Amygdala (tissue), 56 donors: ENCODE results near the gene SETBP1.

Experiments
- DNase-seq, 56 donors: peaks; one replicate each; lab custom pipeline; 2025; lab: John Stamatoyannopoulos, UW

The SETBP1 gene

DNA sequence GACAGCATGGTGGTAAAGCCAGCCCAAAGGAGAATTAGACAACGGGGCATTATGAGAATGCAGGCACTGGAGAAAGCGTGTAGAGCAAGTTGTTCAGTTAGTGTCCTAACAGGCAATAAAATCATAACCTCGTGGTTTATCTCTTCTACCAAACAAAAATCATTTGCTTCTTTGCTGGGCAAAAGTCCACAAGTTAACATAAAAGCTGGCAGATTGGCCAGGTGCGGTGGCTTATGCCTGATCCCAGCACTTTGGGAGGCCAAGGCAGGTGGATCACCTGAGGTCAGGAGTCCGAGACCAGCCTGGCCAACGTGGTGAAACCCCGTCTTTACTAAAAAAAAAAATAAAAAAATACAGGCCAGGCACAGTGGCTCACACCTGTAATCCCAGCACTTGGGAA, 364.1 kb downstream of the SETBP1 start:
- DNase-seq: no peak

DNA sequence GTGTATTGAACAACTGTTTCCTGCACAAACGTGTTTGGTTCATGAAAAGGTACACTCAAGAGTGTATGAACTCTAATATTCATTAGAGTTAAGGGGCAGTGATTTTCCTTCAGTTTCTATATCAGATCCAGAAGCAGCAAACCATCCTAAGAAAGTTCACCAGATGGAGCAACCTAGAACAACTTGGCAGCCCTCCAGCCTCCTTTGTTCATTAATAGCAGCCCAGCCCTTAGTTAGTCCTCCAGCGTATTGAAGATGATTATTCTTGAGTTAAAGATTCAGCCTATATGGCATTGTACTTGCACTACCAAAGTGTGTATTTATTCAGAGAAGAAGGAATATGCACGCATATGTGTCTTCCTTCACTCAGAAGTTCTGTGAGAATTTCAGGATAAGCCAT, 365.5 kb downstream of the SETBP1 start:
- DNase-seq: no peak

DNA sequence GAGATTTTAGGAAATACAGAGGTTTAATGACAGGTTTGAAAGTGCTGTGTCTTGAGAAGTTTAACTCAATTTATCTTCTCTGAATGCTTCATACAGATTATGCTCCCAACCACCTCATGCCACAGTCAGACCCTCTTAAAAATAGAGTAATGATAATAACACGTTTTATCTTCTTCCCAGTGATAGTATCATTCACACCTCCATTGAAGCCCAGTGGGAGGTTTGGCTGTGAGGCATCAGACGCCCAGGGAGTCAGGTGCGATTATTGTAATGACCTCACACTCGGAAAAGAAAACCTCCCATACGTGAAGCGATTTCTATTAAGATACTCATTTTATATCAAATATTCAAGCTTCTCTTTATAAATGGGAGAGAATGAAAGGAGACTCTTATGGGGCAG, 366.3 kb downstream of the SETBP1 start:
- DNase-seq: no peak

DNA sequence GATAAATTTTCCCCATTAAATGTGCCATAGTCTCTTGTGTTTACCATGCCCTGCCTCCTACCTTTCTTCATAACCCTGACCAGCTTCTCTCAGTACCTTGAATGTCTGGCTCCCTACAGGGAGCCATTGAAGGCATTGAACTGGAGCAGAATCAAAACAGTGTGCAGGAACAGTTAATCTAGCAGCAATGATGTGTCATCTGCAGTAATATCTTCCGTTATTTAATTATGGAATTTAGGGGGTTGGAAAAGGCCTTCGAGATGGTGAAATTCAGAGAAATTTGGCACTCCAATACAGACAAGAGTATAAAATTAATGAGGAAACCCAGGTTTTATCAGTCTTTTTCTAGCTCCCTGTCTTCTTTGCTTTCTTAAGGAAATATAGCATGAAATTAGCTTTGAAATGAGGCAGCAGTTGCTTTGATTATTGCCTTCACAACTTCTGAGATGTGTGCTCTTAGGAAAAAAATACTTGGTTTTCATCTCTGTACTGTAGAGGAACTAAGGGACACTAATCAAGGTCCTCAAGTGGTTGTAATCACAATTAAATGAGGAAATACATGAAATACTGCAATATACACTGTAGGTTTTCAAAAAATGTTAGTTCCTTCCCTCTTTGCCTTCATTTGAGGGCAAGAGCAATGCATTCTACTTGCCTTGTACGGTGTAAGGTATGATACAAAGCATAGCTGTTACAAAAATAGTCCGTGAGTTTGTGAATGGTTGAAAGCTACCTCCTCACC, 369.1 kb downstream of the SETBP1 start:
- no peak for DNase-seq

DNA sequence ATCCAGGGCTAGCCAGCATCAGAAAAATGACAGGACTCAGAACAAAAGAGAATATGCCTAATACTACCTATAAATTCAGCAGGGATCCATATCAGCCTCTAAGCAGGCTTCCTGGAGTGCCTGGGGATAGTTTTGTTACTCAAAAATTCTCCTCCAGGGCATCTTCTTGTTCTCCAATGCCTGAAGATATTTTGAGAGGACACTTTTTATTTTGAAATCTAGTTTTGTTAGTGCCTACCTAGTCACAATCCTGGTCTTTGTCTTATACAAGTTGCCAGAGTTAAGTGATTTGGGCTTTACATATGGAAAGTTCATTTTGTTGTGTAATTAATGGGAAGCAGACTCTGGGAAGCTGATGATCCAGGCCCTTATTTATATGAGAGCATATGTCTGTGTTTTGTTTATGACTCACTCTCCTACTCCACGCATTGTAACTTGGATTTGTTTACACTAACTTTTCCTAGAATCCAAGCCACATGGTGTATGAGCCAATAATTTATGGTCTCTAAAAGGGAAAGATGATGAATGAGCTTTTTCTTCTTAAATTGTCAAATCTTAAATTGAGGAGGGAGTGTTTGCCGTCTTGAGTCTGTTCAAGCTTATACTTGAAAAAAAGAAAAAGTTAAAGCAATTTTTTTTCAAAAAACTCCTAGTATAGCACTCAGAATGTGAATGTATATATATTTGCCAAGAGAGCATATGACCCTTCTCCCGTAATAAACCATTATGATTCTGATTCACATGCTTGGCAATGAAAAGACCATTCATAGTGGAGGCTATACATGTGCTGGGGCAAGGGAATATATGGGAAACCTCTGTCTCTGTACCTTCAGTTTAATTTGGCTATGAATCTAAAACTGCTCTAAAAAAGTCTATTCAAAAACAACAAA, 370.3 kb downstream of the SETBP1 start:
- DNase-seq: no peak

GRCh38 chr18:45054636-45055035, 373.9 kb downstream of the SETBP1 start:
- no peak for DNase-seq

GRCh38 chr18:45055811-45056210, 375.1 kb downstream of the SETBP1 start:
- DNase-seq: no peak

- no peak for DNase-seq
Measured at GRCh38 chr18:45056926-45057325, 376.2 kb downstream of the SETBP1 start.

DNA sequence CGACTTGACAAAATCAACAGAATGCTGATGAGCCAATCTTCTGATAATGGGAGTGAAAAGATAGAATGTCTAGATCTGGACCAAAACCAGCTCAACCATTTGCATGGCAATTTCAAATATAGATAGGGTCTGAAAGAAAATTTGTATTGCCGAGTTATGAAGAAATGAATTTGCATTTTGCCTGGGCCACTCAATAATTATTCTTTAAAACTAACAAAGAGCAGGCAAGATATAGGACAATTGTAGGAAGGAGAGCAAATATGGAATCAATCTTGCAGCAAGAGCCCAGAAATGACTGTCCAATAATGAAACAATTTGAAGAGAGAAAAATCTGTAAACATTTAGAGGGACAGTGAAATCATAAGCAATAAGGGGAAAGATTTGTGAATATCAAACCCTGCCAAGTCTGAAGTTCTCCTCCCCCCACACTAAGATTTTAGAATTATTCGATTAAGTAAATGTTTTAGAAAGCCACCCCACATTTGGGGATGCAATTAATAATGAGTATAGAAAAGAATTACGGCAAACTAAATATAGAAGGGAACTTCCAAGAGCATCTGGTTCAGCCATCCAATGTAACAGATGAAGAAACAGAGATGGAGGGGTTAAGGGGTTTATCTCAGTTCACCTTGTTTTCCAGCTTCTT, 377.4 kb downstream of the SETBP1 start:
- no peak for DNase-seq

GRCh38 chr18:45059695-45060094, 379.0 kb downstream of the SETBP1 start:
- no peak for DNase-seq

- DNase-seq: no peak
Measured at GRCh38 chr18:45060102-45060501, 379.4 kb downstream of the SETBP1 start.

DNA sequence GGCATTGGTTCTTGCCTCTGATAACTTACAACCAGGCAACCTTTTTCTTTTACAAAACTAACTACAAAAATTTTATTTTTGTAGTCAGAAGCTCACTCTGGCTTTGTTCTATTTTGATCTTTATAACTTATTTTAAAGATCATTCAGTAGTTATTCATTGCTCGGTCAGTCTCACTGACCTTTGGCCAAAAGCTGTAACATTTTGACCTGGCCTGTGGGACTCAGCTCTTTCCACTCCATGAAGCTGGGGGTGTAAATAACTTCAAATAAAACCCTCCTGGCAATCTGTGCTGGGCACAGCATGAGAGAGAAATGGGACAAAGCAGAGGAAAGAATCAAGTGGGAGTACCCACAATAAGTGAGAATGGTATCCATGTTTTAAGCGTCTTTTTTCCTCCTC, 380.7 kb downstream of the SETBP1 start:
- DNase-seq: no peak

DNA sequence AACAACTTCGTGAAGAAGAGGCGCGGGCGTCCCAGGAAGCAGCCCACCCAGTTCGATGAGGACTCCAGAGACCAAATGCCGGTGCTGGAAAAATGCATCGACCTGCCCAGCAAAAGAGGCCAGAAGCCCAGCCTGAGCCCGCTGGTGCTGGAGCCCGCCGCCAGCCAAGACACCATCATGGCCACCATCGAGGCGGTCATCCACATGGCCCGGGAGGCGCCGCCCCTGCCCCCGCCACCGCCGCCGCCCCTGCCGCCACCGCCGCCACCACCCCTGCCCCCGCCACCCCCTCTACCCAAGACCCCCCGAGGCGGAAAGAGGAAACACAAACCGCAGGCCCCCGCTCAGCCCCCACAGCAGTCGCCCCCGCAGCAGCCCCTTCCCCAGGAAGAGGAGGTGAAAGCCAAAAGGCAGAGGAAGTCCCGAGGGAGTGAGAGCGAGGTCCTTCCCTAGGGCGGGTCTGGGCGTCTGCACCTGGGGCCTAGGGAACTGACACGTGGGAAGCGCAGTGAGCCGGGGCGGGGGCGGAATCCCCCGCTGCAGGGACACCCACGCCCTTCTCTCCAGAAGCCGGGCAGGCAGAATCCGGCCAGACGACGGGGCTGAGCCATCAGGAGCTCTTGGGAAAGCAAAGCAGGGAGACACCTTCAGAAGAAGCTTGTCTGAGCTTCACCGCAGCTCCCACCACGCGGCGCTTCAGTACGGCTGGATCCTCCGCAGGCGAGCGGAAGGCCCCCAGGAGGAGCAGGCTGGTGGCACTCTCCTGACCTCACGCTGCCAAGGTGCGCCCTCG, 382.8 kb downstream of the SETBP1 start:
- DNase-seq: no peak

GRCh38 chr18:45066210-45066609, 385.5 kb downstream of the SETBP1 start:
- no peak for DNase-seq

- peak in 1 of 56 donors; percentile 7 for DNase-seq
Measured at GRCh38 chr18:45066886-45067285, 386.2 kb downstream of the SETBP1 start.

- no peak for DNase-seq
Measured at GRCh38 chr18:45068400-45069094, 387.9 kb downstream of the SETBP1 start.

DNA sequence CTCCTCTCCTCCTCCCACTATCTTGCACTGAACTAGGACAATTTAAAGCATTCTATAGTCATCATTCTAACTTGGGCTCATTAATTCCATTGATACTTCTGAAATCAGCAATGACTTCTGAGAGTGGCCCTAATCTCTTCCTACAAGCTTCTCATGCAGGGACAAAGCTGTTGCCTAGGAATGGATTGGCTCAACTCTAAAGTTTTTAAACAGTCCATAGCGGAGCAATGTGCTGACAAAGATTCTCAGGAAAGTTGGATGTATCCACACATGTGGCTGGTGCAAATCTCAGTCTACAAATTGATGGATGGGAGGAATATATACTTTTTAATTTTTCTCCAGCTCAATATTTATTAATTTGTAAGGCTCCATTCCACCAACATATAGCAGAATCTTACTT, 388.9 kb downstream of the SETBP1 start:
- DNase-seq: no peak

DNA sequence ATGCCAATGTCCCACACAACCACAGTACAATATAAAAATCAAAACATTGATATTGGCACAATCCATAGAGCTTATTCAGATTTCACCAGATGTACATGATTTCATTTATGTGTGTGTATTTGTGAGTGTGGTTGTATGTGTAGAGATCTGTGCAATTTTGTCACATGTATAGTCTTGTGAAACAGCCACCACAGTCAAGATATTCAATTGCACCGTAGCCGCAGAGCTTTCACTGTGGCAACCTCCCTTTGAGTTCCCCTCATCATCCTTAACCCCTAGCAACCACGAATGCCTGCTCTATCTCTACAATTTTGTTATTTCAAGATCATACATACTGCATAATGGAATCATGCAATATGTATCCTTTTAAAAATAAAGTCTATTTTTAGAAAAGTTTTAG, 391.3 kb downstream of the SETBP1 start:
- DNase-seq: no peak

GRCh38 chr18:45073556-45073955, 392.9 kb downstream of the SETBP1 start:
- DNase-seq: no peak
